Mesothelial cell of epicardium (in vitro differentiated cells): ENCODE results near the gene CRACR2A. TPM values are rescaled to one million over a fixed set of nuclear protein-coding genes. Genes with fewer than 3 reads are reported as not detected.

Experiments
- DNase-seq, 2 experiments: peaks; one replicate each; pipeline ENCODE4 v3.0.0; 2021; ENCODE audit warnings: low spot score in 2 of 2; ENCODE audit not compliant: unreplicated experiment in 2 of 2
- H3K27ac Mint-ChIP-seq: 2 replicates; pipeline ENCODE4 v1.8.0; 2021; ENCODE audit warnings: mixed read lengths
- H3K27me3 Mint-ChIP-seq: 2 replicates; pipeline ENCODE4 v1.8.0; 2021; ENCODE audit warnings: low read depth, mixed read lengths
- H3K36me3 Mint-ChIP-seq: 2 replicates; pipeline ENCODE4 v1.8.0; 2021; ENCODE audit warnings: mixed read lengths
- H3K4me1 Mint-ChIP-seq: 2 replicates; pipeline ENCODE4 v1.8.0; 2021; ENCODE audit warnings: mixed read lengths
- H3K4me3 Mint-ChIP-seq: 2 replicates; pipeline ENCODE4 v1.8.0; 2021; ENCODE audit warnings: mild to moderate bottlenecking, moderate library complexity, mixed read lengths
- H3K9me3 Mint-ChIP-seq: 2 replicates; pipeline ENCODE4 v1.8.0; 2021; ENCODE audit warnings: mixed read lengths
- total RNA-seq: library from RNA; stranded (reverse); gene quantifications from 3 replicates; pipeline ENCODE4 v1.2.1, GENCODE V29; 2021
- TF ChIP-seq, protein P1 (sequence below): fragments of 200-600 bp; sonication (generic); IDR thresholded peaks from one replicate; pipeline ENCODE4 v1.5.0; 2021; ENCODE audit warnings: antibody characterized with exemption; ENCODE audit not compliant: unreplicated experiment

Gene CRACR2A
- total RNA-seq, 1 donor from 2014 or later = 1.0 TPM

DNA sequence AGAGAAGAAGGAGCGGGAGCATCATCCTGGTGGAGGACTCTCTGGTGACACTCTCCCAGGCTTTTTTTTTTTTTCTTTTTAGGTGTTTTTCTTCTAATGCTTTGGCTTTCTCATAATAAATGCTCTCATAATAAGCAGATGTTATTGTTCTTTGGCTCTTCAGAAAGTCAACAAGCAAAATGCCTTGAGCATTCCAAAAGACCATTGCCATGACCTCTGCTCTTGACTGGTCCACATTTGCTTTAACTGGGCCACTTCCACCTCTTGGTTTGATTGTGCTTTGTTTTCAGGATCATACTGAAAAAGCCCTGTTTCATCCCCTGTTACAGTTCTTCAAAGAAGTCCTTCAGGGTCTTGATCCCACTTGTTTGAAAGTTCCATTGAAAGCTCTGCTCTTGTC is 36.9 kb downstream of the CRACR2A start:
- TF ChIP-seq, protein P1, sequence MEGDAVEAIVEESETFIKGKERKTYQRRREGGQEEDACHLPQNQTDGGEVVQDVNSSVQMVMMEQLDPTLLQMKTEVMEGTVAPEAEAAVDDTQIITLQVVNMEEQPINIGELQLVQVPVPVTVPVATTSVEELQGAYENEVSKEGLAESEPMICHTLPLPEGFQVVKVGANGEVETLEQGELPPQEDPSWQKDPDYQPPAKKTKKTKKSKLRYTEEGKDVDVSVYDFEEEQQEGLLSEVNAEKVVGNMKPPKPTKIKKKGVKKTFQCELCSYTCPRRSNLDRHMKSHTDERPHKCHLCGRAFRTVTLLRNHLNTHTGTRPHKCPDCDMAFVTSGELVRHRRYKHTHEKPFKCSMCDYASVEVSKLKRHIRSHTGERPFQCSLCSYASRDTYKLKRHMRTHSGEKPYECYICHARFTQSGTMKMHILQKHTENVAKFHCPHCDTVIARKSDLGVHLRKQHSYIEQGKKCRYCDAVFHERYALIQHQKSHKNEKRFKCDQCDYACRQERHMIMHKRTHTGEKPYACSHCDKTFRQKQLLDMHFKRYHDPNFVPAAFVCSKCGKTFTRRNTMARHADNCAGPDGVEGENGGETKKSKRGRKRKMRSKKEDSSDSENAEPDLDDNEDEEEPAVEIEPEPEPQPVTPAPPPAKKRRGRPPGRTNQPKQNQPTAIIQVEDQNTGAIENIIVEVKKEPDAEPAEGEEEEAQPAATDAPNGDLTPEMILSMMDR = no peak
- H3K27ac Mint-ChIP-seq = no peak overlapping the region
- H3K27me3 Mint-ChIP-seq = peaks cover 38% of the 10 kb centered on the region

DNA sequence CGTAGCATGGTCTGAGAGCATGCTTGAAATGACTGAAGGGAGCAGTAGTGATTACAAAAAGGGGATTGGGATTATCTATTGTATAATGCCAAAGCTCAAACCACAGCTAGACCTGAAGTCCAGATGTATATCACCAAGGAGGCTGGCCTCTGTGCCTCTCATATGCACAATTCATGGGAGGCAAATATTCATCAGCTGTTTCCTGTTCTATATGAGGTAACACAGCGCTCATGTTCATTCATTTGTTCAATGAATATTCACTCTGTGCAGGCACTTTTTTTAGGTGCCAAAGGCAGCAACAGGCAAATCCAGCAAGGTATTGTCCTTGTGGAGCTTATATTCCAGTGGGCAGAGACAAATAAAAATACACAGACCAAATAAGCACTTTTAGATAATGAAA is 39.0 kb downstream of the CRACR2A start:
- Mint-ChIP-seq H3K4me1 (no peaks in the 10 kb centered on the region), H3K27me3 (peaks cover 31% of the 10 kb centered on the region), H3K4me3 (no peak overlapping the region), H3K36me3 (no peaks in the 10 kb centered on the region), H3K27ac (no peak overlapping the region), H3K9me3 (no peaks in the 10 kb centered on the region)
- TF ChIP-seq, protein P1 = no peak
- no peak for DNase-seq

More for the DNA sequence above, 36.9 kb downstream of the CRACR2A start:
- Mint-ChIP-seq H3K9me3 (no peaks in the 10 kb centered on the region), H3K4me3 (no peak overlapping the region), H3K36me3 (no peaks in the 10 kb centered on the region), H3K4me1 (no peaks in the 10 kb centered on the region)
- DNase-seq = no peak

DNA sequence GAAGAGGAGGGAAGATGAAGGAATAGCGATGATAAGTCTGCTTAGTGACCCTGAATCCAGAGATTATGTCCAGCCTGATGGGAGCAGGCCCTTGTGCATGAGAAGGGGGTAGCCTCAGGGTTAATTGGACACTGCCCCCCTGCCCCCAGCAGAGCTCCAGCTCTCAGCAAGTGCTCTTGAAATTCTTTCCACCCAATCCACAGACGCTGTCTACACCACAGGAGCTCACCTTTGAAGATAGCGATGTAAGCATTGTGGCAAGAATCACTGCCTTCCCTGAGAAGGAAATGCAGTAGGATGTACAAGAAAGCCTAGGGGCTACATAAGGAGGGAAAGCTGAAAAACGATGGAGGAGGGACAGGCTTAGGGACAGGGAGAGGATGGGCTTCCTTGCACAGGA is 39.4 kb downstream of the CRACR2A start:
- TF ChIP-seq, protein P1 = no peak
- Mint-ChIP-seq H3K27me3 (peaks cover 27% of the 10 kb centered on the region), H3K27ac (no peak overlapping the region), H3K4me1 (no peaks in the 10 kb centered on the region), H3K36me3 (no peaks in the 10 kb centered on the region), H3K4me3 (no peak overlapping the region), H3K9me3 (no peaks in the 10 kb centered on the region)
- DNase-seq = no peak

DNA sequence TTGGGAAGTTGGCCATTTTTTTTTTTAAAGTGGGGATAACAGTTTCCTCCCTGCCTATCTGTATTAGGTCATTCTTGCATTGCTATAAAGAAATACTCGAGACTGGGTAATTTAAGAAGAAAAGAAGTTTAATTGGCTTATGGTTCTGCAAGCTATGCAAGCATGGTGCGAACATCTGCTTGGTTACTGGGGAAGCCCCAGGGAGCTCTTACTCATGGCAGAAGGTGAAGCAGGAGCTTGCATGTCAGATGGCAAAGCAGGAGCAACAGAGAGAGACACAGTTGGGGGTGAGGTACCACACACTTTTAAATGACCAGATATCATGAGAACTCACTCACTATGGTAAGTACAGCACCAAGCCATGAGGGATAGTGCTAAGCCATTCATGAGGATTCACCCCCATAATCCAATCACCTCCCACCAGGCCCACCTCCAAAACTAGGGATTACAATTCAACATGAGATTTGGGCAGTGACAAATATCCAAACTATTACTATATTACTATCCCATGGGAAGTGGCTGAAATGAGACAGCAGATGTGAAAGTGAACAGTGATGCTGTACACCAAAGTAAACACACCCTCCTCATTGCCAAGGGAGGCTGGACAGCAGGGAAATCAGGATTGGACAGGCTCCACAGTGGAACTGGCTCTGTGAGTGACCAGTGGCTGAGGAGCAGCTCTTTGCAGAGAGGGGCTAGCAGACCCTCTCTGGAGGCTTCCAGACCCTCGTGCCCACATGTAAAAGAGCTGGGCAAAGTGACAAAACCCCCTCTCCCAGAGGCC is 40.5 kb downstream of the CRACR2A start:
- Mint-ChIP-seq H3K4me1 (no peaks in the 10 kb centered on the region), H3K27ac (no peak overlapping the region), H3K36me3 (no peaks in the 10 kb centered on the region), H3K4me3 (no peak overlapping the region), H3K9me3 (no peaks in the 10 kb centered on the region), H3K27me3 (peaks cover 28% of the 10 kb centered on the region)
- DNase-seq = no peak
- TF ChIP-seq, protein P1 = no peak

DNA sequence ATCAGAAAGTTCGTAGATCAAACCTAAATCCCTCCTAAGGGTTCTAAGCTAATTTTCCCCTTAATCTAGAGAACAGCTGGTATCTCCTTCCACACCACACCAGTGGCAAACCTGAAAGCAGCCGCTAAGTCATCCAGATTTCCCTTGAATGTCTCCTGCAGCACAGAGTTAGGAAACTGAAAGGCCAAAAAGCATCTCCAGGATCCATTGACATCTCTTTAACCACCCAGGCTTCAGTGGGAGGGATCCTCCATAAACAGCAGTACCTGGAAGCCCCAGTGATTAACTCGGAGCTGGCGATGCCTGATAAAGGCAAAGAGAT is 47.6 kb downstream of the CRACR2A start:
- H3K9me3 Mint-ChIP-seq = peaks cover 13% of the 10 kb centered on the region
- DNase-seq = no peak
- H3K27ac Mint-ChIP-seq = peak overlapping the region; percentile 52
- no peaks in the 10 kb centered on the region for H3K36me3 Mint-ChIP-seq
- H3K27me3 Mint-ChIP-seq = peaks cover 21% of the 10 kb centered on the region
- TF ChIP-seq, protein P1 = no peak
- peaks cover 5% of the 10 kb centered on the region for H3K4me1 Mint-ChIP-seq
- H3K4me3 Mint-ChIP-seq = no peak overlapping the region
